ENCODE measurements around the gene KIFAP3. TPM values are rescaled to one million over a fixed set of nuclear protein-coding genes. Genes with fewer than 3 reads are reported as not detected.
"Not testable (repeated sequence)": the region's sequence is repeated elsewhere in the genome, so short reads cannot be mapped to it uniquely, and the experiment has no call there.

Gene KIFAP3
- total and polyA plus RNA-seq, 2 donors (not counting 1 experiment from before 2014, with no cell fraction given): 30.2 to 42.9 TPM

GRCh38 chr1:170063109-170063826 lies 11.2 kb downstream of the KIFAP3 start:
- Histone ChIP-seq H3K9ac (ENCODE audit: insufficient read depth, low read length) (no peak overlapping the region), H3K9me3 (ENCODE audit: control insufficient read depth, insufficient read depth, low read depth, low read length) (no peaks in the 10 kb centered on the region), H3K4me2 (ENCODE audit: extremely low read depth, insufficient read depth, low read length) (no peak overlapping the region), H3K79me2 (ENCODE audit: control insufficient read depth, insufficient read depth, low read length) (peaks cover 2% of the 10 kb centered on the region), H3K4me3 (replicated peaks in 1 of 4; ENCODE audit: control extremely low read depth in 1 of 4, insufficient read depth in 1 of 4, low read depth in 3 of 4, low read length in 4 of 4) (no peak overlapping the region), H3K27ac (ENCODE audit: insufficient read depth, low read length) (no peak overlapping the region), H3K4me1 (ENCODE audit: control insufficient read depth, extremely low read depth, insufficient read depth, low read length) (no peaks in the 10 kb centered on the region), H2AFZ (ENCODE audit: low read length) (no peak overlapping the region), H4K20me1 (ENCODE audit: control insufficient read depth, extremely low read depth, insufficient read depth, low read length) (no peaks in the 10 kb centered on the region), H3K27me3 (ENCODE audit: control insufficient read depth, insufficient read depth, low read length) (no peaks in the 10 kb centered on the region), H3K36me3 (ENCODE audit: control insufficient read depth, insufficient read depth, low read length) (no peaks in the 10 kb centered on the region)
- no peak for TF ChIP-seq EZH2 (IDR thresholded peaks at IDR 0.05; ENCODE audit: low read length, missing control alignments)
- TF ChIP-seq, protein P1, sequence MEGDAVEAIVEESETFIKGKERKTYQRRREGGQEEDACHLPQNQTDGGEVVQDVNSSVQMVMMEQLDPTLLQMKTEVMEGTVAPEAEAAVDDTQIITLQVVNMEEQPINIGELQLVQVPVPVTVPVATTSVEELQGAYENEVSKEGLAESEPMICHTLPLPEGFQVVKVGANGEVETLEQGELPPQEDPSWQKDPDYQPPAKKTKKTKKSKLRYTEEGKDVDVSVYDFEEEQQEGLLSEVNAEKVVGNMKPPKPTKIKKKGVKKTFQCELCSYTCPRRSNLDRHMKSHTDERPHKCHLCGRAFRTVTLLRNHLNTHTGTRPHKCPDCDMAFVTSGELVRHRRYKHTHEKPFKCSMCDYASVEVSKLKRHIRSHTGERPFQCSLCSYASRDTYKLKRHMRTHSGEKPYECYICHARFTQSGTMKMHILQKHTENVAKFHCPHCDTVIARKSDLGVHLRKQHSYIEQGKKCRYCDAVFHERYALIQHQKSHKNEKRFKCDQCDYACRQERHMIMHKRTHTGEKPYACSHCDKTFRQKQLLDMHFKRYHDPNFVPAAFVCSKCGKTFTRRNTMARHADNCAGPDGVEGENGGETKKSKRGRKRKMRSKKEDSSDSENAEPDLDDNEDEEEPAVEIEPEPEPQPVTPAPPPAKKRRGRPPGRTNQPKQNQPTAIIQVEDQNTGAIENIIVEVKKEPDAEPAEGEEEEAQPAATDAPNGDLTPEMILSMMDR (conservative IDR thresholded peaks at IDR 0.05 in 1 of 2, IDR thresholded peaks at IDR 0.05 in 1 of 2; ENCODE audit: low read depth in 1 of 2, low read length in 2 of 2): no peak
- peak; percentile 7 to 34 for DNase-seq (ENCODE audit: low read depth in 2 of 2)

DNA sequence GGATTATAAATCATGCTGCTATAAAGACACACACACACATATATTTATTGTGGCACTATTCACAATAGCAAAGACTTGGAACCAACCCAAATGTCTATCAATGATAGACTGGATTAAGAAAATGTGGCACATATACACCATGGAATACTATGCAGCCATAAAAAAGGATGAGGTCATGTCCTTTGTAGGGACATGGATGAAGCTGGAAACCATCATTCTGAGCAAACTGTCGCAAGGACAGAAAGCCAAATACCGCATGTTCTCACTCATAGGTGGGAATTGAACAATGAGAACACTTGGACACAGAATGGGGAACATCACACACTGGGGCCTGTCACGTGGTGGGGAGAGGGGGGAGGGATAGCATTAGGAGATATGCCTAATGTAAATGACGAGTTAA lies 12.8 kb downstream of the KIFAP3 start:
- H3K9ac ChIP-seq (ENCODE audit: insufficient read depth, low read length); H3K9me3 ChIP-seq (ENCODE audit: control insufficient read depth, insufficient read depth, low read depth, low read length); H3K4me2 ChIP-seq (ENCODE audit: extremely low read depth, insufficient read depth, low read length); H2AFZ ChIP-seq (ENCODE audit: low read length); H3K36me3 ChIP-seq (ENCODE audit: control insufficient read depth, insufficient read depth, low read length); H4K20me1 ChIP-seq (ENCODE audit: control insufficient read depth, extremely low read depth, insufficient read depth, low read length); H3K27ac ChIP-seq (ENCODE audit: insufficient read depth, low read length); H3K27me3 ChIP-seq (ENCODE audit: control insufficient read depth, insufficient read depth, low read length); DNase-seq (ENCODE audit: low read depth in 2 of 2); H3K79me2 ChIP-seq (ENCODE audit: control insufficient read depth, insufficient read depth, low read length); H3K4me3 ChIP-seq (replicated peaks in 1 of 4; ENCODE audit: control extremely low read depth in 1 of 4, insufficient read depth in 1 of 4, low read depth in 3 of 4, low read length in 4 of 4); H3K4me1 ChIP-seq (ENCODE audit: control insufficient read depth, extremely low read depth, insufficient read depth, low read length): not testable (repeated sequence)

DNA sequence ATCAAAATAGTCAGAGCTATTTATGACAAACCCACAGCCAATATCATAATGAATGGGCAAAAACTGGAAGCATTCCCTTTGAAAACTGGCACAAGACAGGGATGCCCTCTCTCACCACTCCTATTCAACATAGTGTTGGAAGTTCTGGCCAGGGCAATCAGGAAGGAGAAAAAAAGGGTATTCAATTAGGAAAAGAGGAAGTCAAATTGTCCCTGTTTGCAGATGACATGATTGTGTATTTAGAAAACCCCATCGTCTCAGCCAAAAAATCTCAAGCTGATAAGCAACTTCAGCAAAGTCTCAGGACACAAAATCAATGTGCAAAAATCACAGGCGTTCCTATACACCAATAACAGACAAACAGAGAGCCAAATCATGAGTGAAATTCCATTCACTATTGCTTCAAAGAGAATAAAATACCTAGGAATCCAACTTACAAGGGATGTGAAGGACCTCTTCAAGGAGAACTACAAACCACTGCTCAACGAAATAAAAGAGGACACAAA lies 14.4 kb downstream of the KIFAP3 start:
- not testable (repeated sequence) for H4K20me1 ChIP-seq (ENCODE audit: control insufficient read depth, extremely low read depth, insufficient read depth, low read length); H3K4me1 ChIP-seq (ENCODE audit: control insufficient read depth, extremely low read depth, insufficient read depth, low read length); H3K79me2 ChIP-seq (ENCODE audit: control insufficient read depth, insufficient read depth, low read length); H3K36me3 ChIP-seq (ENCODE audit: control insufficient read depth, insufficient read depth, low read length); H2AFZ ChIP-seq (ENCODE audit: low read length); H3K9ac ChIP-seq (ENCODE audit: insufficient read depth, low read length); H3K27me3 ChIP-seq (ENCODE audit: control insufficient read depth, insufficient read depth, low read length); H3K27ac ChIP-seq (ENCODE audit: insufficient read depth, low read length); H3K4me3 ChIP-seq (replicated peaks in 1 of 4; ENCODE audit: control extremely low read depth in 1 of 4, insufficient read depth in 1 of 4, low read depth in 3 of 4, low read length in 4 of 4); H3K9me3 ChIP-seq (ENCODE audit: control insufficient read depth, insufficient read depth, low read depth, low read length); H3K4me2 ChIP-seq (ENCODE audit: extremely low read depth, insufficient read depth, low read length); DNase-seq (ENCODE audit: low read depth in 2 of 2)

GRCh38 chr1:170049176-170049800 lies 25.2 kb downstream of the KIFAP3 start:
- no peak overlapping the region for H3K4me2 ChIP-seq (ENCODE audit: extremely low read depth, insufficient read depth, low read length)
- H3K9ac ChIP-seq (ENCODE audit: insufficient read depth, low read length): no peak overlapping the region
- H3K4me1 ChIP-seq (ENCODE audit: control insufficient read depth, extremely low read depth, insufficient read depth, low read length): no peaks in the 10 kb centered on the region
- no peak for DNase-seq (ENCODE audit: low read depth in 2 of 2)
- no peaks in the 10 kb centered on the region for H4K20me1 ChIP-seq (ENCODE audit: control insufficient read depth, extremely low read depth, insufficient read depth, low read length)
- no peaks in the 10 kb centered on the region for H3K9me3 ChIP-seq (ENCODE audit: control insufficient read depth, insufficient read depth, low read depth, low read length)
- no peak overlapping the region for H2AFZ ChIP-seq (ENCODE audit: low read length)
- no peaks in the 10 kb centered on the region for H3K27me3 ChIP-seq (ENCODE audit: control insufficient read depth, insufficient read depth, low read length)
- no peaks in the 10 kb centered on the region for H3K79me2 ChIP-seq (ENCODE audit: control insufficient read depth, insufficient read depth, low read length)
- H3K27ac ChIP-seq (ENCODE audit: insufficient read depth, low read length): no peak overlapping the region
- H3K4me3 ChIP-seq (replicated peaks in 1 of 4; ENCODE audit: control extremely low read depth in 1 of 4, insufficient read depth in 1 of 4, low read depth in 3 of 4, low read length in 4 of 4): no peak overlapping the region
- no peaks in the 10 kb centered on the region for H3K36me3 ChIP-seq (ENCODE audit: control insufficient read depth, insufficient read depth, low read length)
- no peak for TF ChIP-seq EZH2 (IDR thresholded peaks at IDR 0.05; ENCODE audit: low read length, missing control alignments)
- TF ChIP-seq, protein P1 (conservative IDR thresholded peaks at IDR 0.05 in 1 of 2, IDR thresholded peaks at IDR 0.05 in 1 of 2; ENCODE audit: low read depth in 1 of 2, low read length in 2 of 2): no peak
